Ammon's horn (tissue), 1 donor: ENCODE results near the gene L3MBTL4.

ENCODE experiments used
- DNase-seq: peaks from one replicate; pipeline ENCODE4 v3.0.0-alpha.2; 2016; ENCODE audit warnings: low spot score

The L3MBTL4 gene

GRCh38 chr18:6251084-6251483 is 163.6 kb downstream of the L3MBTL4 start:
- DNase-seq: no peak

DNA sequence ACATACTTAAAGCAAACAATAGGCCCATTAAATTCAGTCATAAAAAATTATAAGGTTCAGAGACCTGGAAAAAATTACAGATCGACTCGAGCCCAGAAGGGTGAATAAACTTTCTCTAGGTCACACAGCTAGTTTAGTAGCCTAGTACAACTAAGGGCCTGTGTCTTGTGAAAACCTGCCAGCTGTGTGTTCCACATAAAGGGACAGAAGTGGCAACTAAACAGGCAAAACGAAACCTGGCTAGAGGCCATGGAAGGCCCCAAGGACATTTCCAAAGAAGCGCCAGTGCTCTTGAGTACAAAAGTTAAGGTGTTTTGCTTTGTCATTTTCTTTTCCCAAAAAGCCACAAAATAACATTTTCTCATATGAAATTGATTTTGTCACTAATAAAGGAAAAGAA is 164.9 kb downstream of the L3MBTL4 start:
- DNase-seq: peak; percentile 55

DNA sequence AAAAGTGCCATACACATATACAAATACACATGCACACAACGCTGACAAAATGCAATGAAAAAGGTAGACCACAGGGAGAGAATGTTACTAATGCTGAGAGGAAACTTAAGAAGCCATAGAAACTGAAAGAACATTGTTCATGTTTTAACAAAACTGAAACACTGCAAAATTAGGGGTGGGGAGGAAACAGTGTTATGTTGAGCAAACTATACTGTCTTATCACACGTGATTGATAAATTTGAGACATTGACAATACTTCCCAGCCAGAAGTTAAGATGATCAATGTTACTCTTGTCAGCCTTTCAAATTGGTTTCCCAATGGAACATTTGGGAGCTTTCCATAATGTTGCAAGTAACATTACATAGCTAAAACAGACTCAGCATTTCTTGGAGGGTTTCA is 165.5 kb downstream of the L3MBTL4 start:
- no peak for DNase-seq

- DNase-seq: no peak
Observed at GRCh38 chr18:6248017-6248416, 166.7 kb downstream of the L3MBTL4 start.

GRCh38 chr18:6242004-6242403 is 172.7 kb downstream of the L3MBTL4 start:
- no peak for DNase-seq

- no peak for DNase-seq
Observed at GRCh38 chr18:6239716-6240115, 175.0 kb downstream of the L3MBTL4 start.

DNA sequence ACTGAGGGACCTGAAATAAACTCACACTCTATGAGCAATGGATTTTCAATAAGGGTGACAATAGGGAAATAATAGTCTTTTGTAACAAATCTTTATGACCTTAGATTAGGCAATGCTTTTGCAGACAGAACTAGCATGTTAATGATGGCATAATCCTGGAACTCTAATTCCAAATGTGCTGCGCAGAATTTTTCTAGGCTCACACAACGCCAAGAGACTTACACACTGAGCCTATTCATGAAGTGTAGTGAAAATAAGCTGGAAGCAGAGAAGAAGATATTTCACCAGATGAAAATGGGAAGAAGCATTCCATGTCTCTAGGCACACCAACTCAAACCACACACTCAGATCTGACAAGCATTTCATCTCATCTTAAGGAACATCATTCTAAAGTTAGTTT is 178.5 kb downstream of the L3MBTL4 start:
- DNase-seq: peak; percentile 31

DNA sequence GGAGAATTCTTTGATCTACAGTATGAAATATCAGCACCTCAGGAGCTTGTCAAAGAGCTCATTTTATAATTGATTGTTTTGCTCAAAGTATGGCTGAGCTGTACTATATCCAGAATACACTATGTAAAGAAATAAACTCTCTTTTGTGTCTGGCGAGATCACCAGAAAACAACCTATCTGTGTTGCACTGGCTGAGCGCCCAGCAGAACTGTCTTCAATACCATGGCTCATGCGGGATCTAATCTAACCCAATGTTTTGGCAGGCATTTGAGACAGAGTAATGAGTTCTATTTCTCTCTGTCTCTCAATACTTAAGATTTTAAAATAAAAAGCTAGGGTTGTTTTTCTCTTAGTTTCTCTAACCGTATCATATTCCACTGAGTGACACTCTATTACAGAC is 192.4 kb downstream of the L3MBTL4 start:
- DNase-seq: peak; percentile 15

DNA sequence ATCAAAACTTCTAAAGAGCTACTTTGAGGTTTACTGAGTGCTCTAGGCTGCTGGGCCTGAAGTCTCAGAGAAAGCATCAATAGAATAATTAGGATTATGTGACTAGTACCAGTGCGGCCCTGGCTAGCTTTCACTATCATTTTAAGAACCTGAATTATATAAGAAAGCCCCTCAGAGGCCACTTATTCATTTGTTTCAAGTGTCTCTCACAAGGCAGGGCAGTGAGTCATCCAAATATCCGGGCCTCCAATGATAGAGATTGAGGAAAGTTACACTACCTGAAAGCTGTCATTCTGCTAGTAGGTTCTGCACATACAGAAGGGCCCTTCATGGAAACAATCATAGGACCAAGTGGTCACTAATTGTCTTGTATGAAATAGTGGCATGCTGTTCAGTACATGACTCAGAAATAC is 193.1 kb downstream of the L3MBTL4 start:
- no peak for DNase-seq

DNA sequence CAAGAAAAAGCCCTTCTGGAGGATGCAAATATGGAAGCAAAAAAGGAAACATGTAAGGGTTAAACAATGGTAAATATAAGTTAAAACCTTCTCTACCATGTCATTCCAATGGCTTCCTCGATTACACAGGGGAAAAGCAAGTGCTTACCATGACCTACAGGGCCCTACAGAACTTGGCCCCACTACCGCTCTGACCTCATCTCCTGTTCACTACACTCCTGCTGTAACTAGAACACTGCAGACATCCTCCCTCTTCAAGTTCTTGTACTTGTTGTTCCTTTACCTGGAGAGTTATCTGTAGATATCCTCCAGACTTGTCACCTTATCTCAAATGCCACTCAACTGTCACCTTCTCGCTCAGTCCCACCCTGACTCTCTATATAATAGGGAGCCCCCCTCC is 194.6 kb downstream of the L3MBTL4 start:
- no peak for DNase-seq

GRCh38 chr18:6219116-6219717 is 195.5 kb downstream of the L3MBTL4 start:
- peak; percentile 29 for DNase-seq

DNA sequence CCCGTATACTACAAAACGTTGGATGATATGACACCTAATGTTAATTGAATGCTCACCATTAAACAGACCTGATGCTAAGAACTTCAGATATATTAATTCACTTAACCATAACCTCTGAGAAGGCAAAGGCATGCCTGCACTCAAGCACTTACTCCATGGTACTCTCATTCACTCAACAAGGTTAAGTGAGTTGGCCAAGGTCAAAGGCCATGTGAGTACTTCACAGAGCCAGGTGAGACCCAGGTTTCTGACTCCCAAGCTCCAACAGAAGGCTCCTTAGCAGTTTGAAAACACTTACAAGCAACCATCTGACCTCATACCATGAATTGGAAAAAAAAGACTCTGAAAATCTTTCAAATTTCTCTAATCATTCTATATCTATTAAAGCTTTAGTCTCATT is 198.8 kb downstream of the L3MBTL4 start:
- no peak for DNase-seq

DNA sequence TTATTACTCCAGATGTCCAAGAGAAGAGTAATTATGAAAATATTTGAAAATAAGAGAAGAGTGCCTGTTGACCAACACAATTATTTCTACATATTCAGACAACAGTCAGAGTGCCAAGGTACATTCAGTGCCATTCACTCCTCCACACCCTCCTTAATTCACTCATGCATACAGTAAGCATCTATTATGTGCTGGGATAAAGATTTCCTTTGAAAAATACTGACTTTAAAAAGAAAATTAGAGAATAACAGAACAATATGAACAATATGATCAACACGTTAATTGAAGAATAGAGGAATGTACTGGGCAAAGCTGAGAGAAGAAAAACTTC is 203.6 kb downstream of the L3MBTL4 start:
- no peak for DNase-seq

GRCh38 chr18:6210349-6211173 is 204.2 kb downstream of the L3MBTL4 start:
- DNase-seq: no peak

DNA sequence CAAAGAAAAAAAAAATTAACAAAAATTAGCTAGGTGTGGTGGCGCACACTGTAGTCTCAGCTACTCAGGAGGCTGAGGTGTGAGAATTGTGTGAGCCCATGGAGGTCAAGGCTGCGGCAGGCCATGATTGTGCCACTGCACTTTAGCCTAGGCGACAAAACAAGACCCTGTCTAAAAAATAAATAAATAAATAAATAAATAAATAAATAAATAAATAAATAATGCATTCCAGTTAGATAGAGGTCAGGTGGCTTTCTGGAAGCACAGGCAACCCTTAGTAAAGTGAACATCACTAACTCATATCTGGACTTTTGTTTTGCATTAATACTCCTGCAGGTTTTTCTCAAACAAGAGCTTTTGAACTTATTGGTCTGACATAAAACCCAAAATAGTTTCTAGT is 206.8 kb downstream of the L3MBTL4 start:
- DNase-seq: no peak

GRCh38 chr18:6207116-6207515 is 207.6 kb downstream of the L3MBTL4 start:
- DNase-seq: no peak

GRCh38 chr18:6205706-6206105 is 209.0 kb downstream of the L3MBTL4 start:
- no peak for DNase-seq

- DNase-seq: no peak
Observed at GRCh38 chr18:6204476-6204875, 210.2 kb downstream of the L3MBTL4 start.

GRCh38 chr18:6203791-6204190 is 210.9 kb downstream of the L3MBTL4 start:
- DNase-seq: no peak

GRCh38 chr18:6202861-6203260 is 211.8 kb downstream of the L3MBTL4 start:
- DNase-seq: no peak

DNA sequence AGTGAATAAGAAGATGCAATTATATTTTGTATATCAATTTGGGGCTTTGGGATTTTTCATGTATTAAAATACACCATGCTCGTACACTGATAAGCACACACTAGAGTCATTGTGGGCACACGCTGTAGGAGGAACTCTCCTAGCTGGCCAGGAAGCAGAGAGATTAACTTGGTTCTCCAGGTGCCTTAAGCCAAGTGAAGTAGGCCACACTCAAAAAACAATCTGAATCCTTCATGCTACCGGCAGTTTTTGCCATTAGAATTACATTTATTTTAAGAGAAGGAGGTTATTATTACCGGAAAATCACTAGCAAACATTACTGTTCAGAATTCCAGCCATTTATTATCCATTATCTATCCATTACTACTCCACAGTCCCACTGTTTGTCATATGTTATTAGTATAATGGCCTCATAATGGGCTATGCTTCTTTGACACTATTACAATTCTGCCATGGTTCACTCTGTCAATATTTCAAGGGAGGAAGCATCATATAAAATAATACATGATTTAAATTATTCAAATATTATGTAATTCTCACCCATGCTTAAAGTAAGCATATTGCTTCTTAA is 214.4 kb downstream of the L3MBTL4 start:
- no peak for DNase-seq

GRCh38 chr18:6199777-6200176 is 214.9 kb downstream of the L3MBTL4 start:
- no peak for DNase-seq

- DNase-seq: no peak
Observed at GRCh38 chr18:6198585-6198984, 216.1 kb downstream of the L3MBTL4 start.

GRCh38 chr18:6194640-6195039 is 220.1 kb downstream of the L3MBTL4 start:
- DNase-seq: no peak
